ENCODE measurements around the gene NCOA7. TPM values are rescaled to one million over a fixed set of nuclear protein-coding genes. Genes with fewer than 3 reads are reported as not detected.

NCOA7 gene, protein sequence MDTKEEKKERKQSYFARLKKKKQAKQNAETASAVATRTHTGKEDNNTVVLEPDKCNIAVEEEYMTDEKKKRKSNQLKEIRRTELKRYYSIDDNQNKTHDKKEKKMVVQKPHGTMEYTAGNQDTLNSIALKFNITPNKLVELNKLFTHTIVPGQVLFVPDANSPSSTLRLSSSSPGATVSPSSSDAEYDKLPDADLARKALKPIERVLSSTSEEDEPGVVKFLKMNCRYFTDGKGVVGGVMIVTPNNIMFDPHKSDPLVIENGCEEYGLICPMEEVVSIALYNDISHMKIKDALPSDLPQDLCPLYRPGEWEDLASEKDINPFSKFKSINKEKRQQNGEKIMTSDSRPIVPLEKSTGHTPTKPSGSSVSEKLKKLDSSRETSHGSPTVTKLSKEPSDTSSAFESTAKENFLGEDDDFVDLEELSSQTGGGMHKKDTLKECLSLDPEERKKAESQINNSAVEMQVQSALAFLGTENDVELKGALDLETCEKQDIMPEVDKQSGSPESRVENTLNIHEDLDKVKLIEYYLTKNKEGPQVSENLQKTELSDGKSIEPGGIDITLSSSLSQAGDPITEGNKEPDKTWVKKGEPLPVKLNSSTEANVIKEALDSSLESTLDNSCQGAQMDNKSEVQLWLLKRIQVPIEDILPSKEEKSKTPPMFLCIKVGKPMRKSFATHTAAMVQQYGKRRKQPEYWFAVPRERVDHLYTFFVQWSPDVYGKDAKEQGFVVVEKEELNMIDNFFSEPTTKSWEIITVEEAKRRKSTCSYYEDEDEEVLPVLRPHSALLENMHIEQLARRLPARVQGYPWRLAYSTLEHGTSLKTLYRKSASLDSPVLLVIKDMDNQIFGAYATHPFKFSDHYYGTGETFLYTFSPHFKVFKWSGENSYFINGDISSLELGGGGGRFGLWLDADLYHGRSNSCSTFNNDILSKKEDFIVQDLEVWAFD
- polyA plus RNA-seq (2013, experiment 1 of 2), result 3.2 TPM
- polyA plus RNA-seq (2013, experiment 2 of 2), result 3.8 TPM

DNA sequence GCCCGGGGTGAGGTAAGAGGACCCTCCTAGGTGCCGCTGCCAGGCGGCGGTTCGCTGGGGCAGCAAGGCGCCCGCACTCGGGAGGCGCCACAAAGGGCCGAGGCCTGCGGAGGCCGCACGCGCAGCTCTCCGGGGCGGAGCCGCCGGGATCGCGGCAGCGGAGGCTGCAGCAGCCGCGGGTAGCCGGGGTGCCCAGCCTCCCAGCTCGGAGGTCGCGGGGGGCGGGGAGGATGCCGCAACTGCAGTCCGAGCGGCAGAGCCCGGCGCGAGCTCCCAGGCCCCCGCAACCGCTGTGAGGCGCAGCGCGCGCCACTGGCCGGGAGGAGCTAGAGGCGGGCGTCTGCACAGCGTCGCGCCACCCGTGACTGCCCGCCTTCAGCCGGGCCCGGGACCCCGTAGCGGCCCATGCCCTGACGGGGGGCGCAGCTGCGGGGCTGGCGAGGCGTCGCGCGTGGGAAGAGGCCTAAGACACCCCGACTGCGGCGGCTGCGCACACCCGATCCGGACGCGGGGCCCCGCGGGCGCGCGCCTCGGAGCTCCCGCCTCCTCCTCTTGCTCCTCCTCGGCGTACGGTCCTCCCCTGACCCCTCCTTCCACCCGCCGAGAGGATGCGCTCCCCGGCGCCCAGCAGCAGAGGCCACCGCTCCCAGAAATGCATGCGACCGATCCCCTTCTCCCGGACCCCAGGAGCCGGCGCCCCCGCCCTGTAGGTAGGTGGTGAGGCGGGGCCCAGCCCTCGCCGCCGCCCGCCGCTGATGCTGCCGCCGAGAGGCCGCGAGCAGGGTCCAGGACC, at the start of gene NCOA7:
Gene NCOA7, plus strand, starts transcription at position 603 of the 793 bp plus-strand sequence. CDS start 24,395 bp downstream, outside the sequence.
- no CpG with 5 or more reads among the region's 100 CpGs for WGBS (ENCODE audit: extremely low coverage, insufficient coverage, low lambda C conversion rate)
- H3K27me3 ChIP-seq (ENCODE audit: insufficient read depth, low read length, poor library complexity), result no peaks in the 10 kb centered on the region
- H3K4me1 ChIP-seq (ENCODE audit: control insufficient read depth, low read depth, low read length), result peaks cover 3% of the 10 kb centered on the region
- H3K4me3 ChIP-seq (ENCODE audit: low read length), result peak within 1 kb of the TSS; percentile 68
- H2BK5ac ChIP-seq (ENCODE audit: low read length), result no peak within 1 kb of the TSS
- H2AK5ac ChIP-seq (ENCODE audit: low read length), result no peak within 1 kb of the TSS
- H3K79me2 ChIP-seq (ENCODE audit: control insufficient read depth, insufficient read depth, low read length), result no peaks in the 10 kb centered on the region
- peak within 1 kb of the TSS; percentile 49 for H3K4ac ChIP-seq (ENCODE audit: low read depth, low read length)
- H4K8ac ChIP-seq (ENCODE audit: low read depth, low read length), result no peak within 1 kb of the TSS
- H2BK120ac ChIP-seq (ENCODE audit: low read depth, low read length), result peak within 1 kb of the TSS; percentile 21
- H3K18ac ChIP-seq (ENCODE audit: low read length), result peak within 1 kb of the TSS; percentile 24
- H3K36me3 ChIP-seq (ENCODE audit: control insufficient read depth, insufficient read depth, low read length), result no peaks in the 10 kb centered on the region
- peak within 1 kb of the TSS; percentile 73 for H3K4me2 ChIP-seq (ENCODE audit: low read length)
- peak within 1 kb of the TSS; percentile 84 for H3K9ac ChIP-seq (ENCODE audit: low read length)
- H3K79me1 ChIP-seq (ENCODE audit: low read length), result no peaks in the 10 kb centered on the region
- no peak within 1 kb of the TSS for H4K5ac ChIP-seq (ENCODE audit: low read length)
- peak; percentile 83 for DNase-seq
- H3K23ac ChIP-seq (ENCODE audit: low read length), result no peak within 1 kb of the TSS
- H3K56ac ChIP-seq (ENCODE audit: low read length), result peak within 1 kb of the TSS; percentile 95
- H3K27ac ChIP-seq (ENCODE audit: low read depth, low read length), result peak within 1 kb of the TSS; percentile 86
- no peak within 1 kb of the TSS for H2BK15ac ChIP-seq (replicated peaks; ENCODE audit: low read depth)

DNA sequence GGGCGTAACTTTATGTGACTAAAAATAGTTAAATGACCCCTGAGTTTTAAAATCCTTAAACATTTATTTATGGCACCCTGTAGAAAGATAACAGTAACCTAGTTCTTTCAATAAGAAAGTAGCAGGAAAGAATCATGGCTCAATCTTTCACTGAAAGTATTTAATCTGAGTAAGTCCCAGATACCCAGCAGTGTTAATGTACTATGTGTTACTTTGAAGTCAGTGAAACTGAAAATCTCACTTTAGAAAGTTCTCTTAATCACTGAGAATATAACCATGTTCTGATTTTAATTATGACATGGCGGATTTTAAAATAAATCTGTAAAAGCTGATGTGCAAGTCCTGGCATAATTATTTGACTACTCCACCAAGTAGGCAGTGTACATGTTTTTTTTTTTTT, 49.4 kb upstream of the NCOA7 start:
- no peak overlapping the region for H4K5ac ChIP-seq (ENCODE audit: low read length)
- no peak overlapping the region for H2AK5ac ChIP-seq (ENCODE audit: low read length)
- H3K18ac ChIP-seq (ENCODE audit: low read length), result no peak overlapping the region
- no peak overlapping the region for H4K8ac ChIP-seq (ENCODE audit: low read depth, low read length)
- no peak overlapping the region for H3K4me3 ChIP-seq (ENCODE audit: low read length)
- H3K27me3 ChIP-seq (ENCODE audit: insufficient read depth, low read length, poor library complexity), result no peaks in the 10 kb centered on the region
- H2BK120ac ChIP-seq (ENCODE audit: low read depth, low read length), result no peak overlapping the region
- no peaks in the 10 kb centered on the region for H3K36me3 ChIP-seq (ENCODE audit: control insufficient read depth, insufficient read depth, low read length)
- no peak overlapping the region for H3K9ac ChIP-seq (ENCODE audit: low read length)
- no peak overlapping the region for H3K56ac ChIP-seq (ENCODE audit: low read length)
- H3K27ac ChIP-seq (ENCODE audit: low read depth, low read length), result no peak overlapping the region
- WGBS (ENCODE audit: extremely low coverage, insufficient coverage, low lambda C conversion rate), result no CpG with 5 or more reads among the region's 2 CpGs
- no peak overlapping the region for H2BK5ac ChIP-seq (ENCODE audit: low read length)
- H3K79me1 ChIP-seq (ENCODE audit: low read length), result no peaks in the 10 kb centered on the region
- no peak overlapping the region for H3K4me2 ChIP-seq (ENCODE audit: low read length)
- no peak for DNase-seq
- H3K4me1 ChIP-seq (ENCODE audit: control insufficient read depth, low read depth, low read length), result peaks cover 5% of the 10 kb centered on the region
- no peak overlapping the region for H3K4ac ChIP-seq (ENCODE audit: low read depth, low read length)
- H2BK15ac ChIP-seq (replicated peaks; ENCODE audit: low read depth), result no peak overlapping the region
- no peaks in the 10 kb centered on the region for H3K79me2 ChIP-seq (ENCODE audit: control insufficient read depth, insufficient read depth, low read length)
- H3K23ac ChIP-seq (ENCODE audit: low read length), result no peak overlapping the region

DNA sequence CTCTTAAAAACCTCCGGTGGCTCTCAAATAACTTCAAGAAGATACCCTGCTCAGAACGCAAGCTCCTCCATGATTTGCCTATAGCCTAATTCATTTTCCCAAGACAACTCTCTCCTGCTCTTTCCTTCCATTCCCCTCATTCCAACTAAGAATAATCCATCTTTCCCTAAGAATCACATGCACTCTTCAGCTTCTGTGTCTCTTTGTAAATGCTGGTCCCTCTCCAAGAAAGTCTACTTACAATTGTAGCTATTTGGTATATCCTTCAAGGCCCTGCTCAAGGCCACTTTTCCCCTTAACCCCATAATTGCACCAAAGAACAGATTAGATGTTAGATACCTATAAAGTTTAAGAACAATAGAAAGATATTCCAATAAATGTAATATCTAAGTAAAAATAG, 48.7 kb upstream of the NCOA7 start:
- H3K79me2 ChIP-seq (ENCODE audit: control insufficient read depth, insufficient read depth, low read length), result no peaks in the 10 kb centered on the region
- H3K27me3 ChIP-seq (ENCODE audit: insufficient read depth, low read length, poor library complexity), result no peaks in the 10 kb centered on the region
- no peak overlapping the region for H3K27ac ChIP-seq (ENCODE audit: low read depth, low read length)
- H3K4ac ChIP-seq (ENCODE audit: low read depth, low read length), result no peak overlapping the region
- H3K23ac ChIP-seq (ENCODE audit: low read length), result no peak overlapping the region
- no peak overlapping the region for H3K18ac ChIP-seq (ENCODE audit: low read length)
- no peak overlapping the region for H4K5ac ChIP-seq (ENCODE audit: low read length)
- no peak for DNase-seq
- no peak overlapping the region for H3K9ac ChIP-seq (ENCODE audit: low read length)
- no peaks in the 10 kb centered on the region for H3K36me3 ChIP-seq (ENCODE audit: control insufficient read depth, insufficient read depth, low read length)
- H2BK15ac ChIP-seq (replicated peaks; ENCODE audit: low read depth), result no peak overlapping the region
- peaks cover 5% of the 10 kb centered on the region for H3K4me1 ChIP-seq (ENCODE audit: control insufficient read depth, low read depth, low read length)
- no CpG with 5 or more reads among the region's 2 CpGs for WGBS (ENCODE audit: extremely low coverage, insufficient coverage, low lambda C conversion rate)
- H3K4me2 ChIP-seq (ENCODE audit: low read length), result no peak overlapping the region
- no peak overlapping the region for H2AK5ac ChIP-seq (ENCODE audit: low read length)
- H3K4me3 ChIP-seq (ENCODE audit: low read length), result no peak overlapping the region
- no peak overlapping the region for H3K56ac ChIP-seq (ENCODE audit: low read length)
- no peak overlapping the region for H4K8ac ChIP-seq (ENCODE audit: low read depth, low read length)
- no peaks in the 10 kb centered on the region for H3K79me1 ChIP-seq (ENCODE audit: low read length)
- H2BK120ac ChIP-seq (ENCODE audit: low read depth, low read length), result no peak overlapping the region
- no peak overlapping the region for H2BK5ac ChIP-seq (ENCODE audit: low read length)

DNA sequence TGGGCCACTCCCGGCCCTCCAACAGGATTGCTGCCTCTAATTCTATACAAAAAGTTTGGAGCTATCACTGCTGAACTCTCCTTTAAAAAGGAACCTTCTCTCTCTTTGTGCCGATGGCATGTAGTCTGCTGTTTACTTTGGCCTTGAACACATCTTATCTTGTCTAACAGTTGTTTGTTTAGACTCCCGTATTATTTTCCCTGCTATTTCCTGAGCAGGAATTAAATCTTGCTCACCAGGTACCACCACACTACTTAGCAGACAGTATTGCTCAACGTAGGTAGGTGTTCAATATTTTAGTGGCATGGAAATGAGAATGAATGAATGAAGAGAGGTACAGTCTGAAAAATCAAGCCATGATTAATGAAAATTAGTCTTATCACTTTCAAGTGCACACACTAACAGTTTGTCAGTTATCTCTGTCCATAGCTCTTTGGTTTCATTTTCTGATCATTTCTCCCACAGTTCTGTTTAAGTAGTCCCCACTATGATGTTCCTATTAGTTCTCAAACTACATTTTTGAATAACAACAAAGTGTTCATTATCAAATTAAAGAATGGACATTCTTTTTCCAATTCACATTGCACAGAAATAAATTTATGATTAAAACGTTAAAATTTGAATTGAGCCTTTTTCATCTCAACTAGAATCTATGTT, 48.2 kb upstream of the NCOA7 start:
- Histone ChIP-seq H3K23ac (ENCODE audit: low read length) (no peak overlapping the region), H2AK5ac (ENCODE audit: low read length) (no peak overlapping the region), H3K18ac (ENCODE audit: low read length) (no peak overlapping the region), H3K4me1 (ENCODE audit: control insufficient read depth, low read depth, low read length) (peaks cover 5% of the 10 kb centered on the region), H3K9ac (ENCODE audit: low read length) (no peak overlapping the region), H3K27me3 (ENCODE audit: insufficient read depth, low read length, poor library complexity) (no peaks in the 10 kb centered on the region), H3K36me3 (ENCODE audit: control insufficient read depth, insufficient read depth, low read length) (no peaks in the 10 kb centered on the region), H3K27ac (ENCODE audit: low read depth, low read length) (no peak overlapping the region), H2BK15ac (replicated peaks; ENCODE audit: low read depth) (no peak overlapping the region), H2BK120ac (ENCODE audit: low read depth, low read length) (no peak overlapping the region), H3K79me1 (ENCODE audit: low read length) (no peaks in the 10 kb centered on the region), H4K8ac (ENCODE audit: low read depth, low read length) (no peak overlapping the region), H3K4me3 (ENCODE audit: low read length) (no peak overlapping the region), H3K4me2 (ENCODE audit: low read length) (no peak overlapping the region), H2BK5ac (ENCODE audit: low read length) (no peak overlapping the region), H3K4ac (ENCODE audit: low read depth, low read length) (no peak overlapping the region), H3K56ac (ENCODE audit: low read length) (no peak overlapping the region), H3K79me2 (ENCODE audit: control insufficient read depth, insufficient read depth, low read length) (no peaks in the 10 kb centered on the region), H4K5ac (ENCODE audit: low read length) (no peak overlapping the region)
- no peak for DNase-seq
- no CpG with 5 or more reads among the region's 5 CpGs for WGBS (ENCODE audit: extremely low coverage, insufficient coverage, low lambda C conversion rate)

DNA sequence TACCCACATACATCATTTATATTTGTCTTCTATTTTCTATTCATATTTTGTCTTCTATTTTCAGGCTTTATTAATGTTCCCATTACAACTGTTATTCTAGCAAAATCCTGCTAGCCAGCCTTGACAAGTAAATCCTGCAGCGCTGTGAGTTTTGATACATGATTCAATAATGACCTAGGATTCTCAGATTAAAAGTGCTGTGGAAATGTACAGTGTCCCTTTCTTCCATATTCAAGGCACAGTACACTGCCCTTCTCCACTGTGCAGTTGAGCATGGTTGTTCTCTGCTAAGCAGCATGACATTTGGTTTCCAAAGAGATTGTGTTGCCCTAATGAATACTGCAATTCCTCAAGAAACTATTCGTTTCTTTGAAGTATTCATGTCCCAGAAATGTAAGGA, 47.2 kb upstream of the NCOA7 start:
- no peak overlapping the region for H3K9ac ChIP-seq (ENCODE audit: low read length)
- H3K4ac ChIP-seq (ENCODE audit: low read depth, low read length), result no peak overlapping the region
- no peaks in the 10 kb centered on the region for H3K79me1 ChIP-seq (ENCODE audit: low read length)
- H3K27ac ChIP-seq (ENCODE audit: low read depth, low read length), result no peak overlapping the region
- H3K4me2 ChIP-seq (ENCODE audit: low read length), result no peak overlapping the region
- no peak overlapping the region for H3K23ac ChIP-seq (ENCODE audit: low read length)
- H3K4me1 ChIP-seq (ENCODE audit: control insufficient read depth, low read depth, low read length), result peaks cover 5% of the 10 kb centered on the region
- H3K36me3 ChIP-seq (ENCODE audit: control insufficient read depth, insufficient read depth, low read length), result no peaks in the 10 kb centered on the region
- H2BK15ac ChIP-seq (replicated peaks; ENCODE audit: low read depth), result no peak overlapping the region
- no peak overlapping the region for H2BK5ac ChIP-seq (ENCODE audit: low read length)
- no peak overlapping the region for H2AK5ac ChIP-seq (ENCODE audit: low read length)
- H3K56ac ChIP-seq (ENCODE audit: low read length), result no peak overlapping the region
- no peak overlapping the region for H2BK120ac ChIP-seq (ENCODE audit: low read depth, low read length)
- no peaks in the 10 kb centered on the region for H3K79me2 ChIP-seq (ENCODE audit: control insufficient read depth, insufficient read depth, low read length)
- no peaks in the 10 kb centered on the region for H3K27me3 ChIP-seq (ENCODE audit: insufficient read depth, low read length, poor library complexity)
- no CpG with 5 or more reads among the region's 2 CpGs for WGBS (ENCODE audit: extremely low coverage, insufficient coverage, low lambda C conversion rate)
- no peak for DNase-seq
- no peak overlapping the region for H4K5ac ChIP-seq (ENCODE audit: low read length)
- H3K18ac ChIP-seq (ENCODE audit: low read length), result no peak overlapping the region
- H3K4me3 ChIP-seq (ENCODE audit: low read length), result no peak overlapping the region
- no peak overlapping the region for H4K8ac ChIP-seq (ENCODE audit: low read depth, low read length)
